Effector CD4-positive, alpha-beta T cell (primary cell): Measurements from ENCODE around the gene ARMC9.
"Not testable (repeated sequence)": the region's sequence is repeated elsewhere in the genome, so short reads cannot be mapped to it uniquely, and the experiment has no call there.

Source experiments
- DNase-seq: peaks from one replicate; pipeline ENCODE4 v3.0.0-alpha.2; 2020

The ARMC9 gene

GRCh38 chr2:231182513-231182899, 15.9 kb upstream of the ARMC9 start:
- DNase-seq, result no peak

- no peak for DNase-seq
These were observed 14.6 kb upstream of the ARMC9 start for GRCh38 chr2:231183851-231184250.

GRCh38 chr2:231184319-231184718, 14.1 kb upstream of the ARMC9 start:
- DNase-seq, result no peak

- DNase-seq, result no peak
These were observed 13.2 kb upstream of the ARMC9 start for GRCh38 chr2:231185050-231185725.

GRCh38 chr2:231185886-231186285, 12.5 kb upstream of the ARMC9 start:
- no peak for DNase-seq

- DNase-seq, result no peak
These were observed 12.1 kb upstream of the ARMC9 start for GRCh38 chr2:231186325-231186724.

- no peak for DNase-seq
These were observed 10.5 kb upstream of the ARMC9 start for GRCh38 chr2:231187736-231188505.

GRCh38 chr2:231188506-231189170, 9.8 kb upstream of the ARMC9 start:
- no peak for DNase-seq

GRCh38 chr2:231189171-231189530, 9.3 kb upstream of the ARMC9 start:
- no peak for DNase-seq

GRCh38 chr2:231189571-231190495, 8.6 kb upstream of the ARMC9 start:
- DNase-seq, result no peak

- DNase-seq, result no peak
These were observed 7.8 kb upstream of the ARMC9 start for GRCh38 chr2:231190531-231191197.

GRCh38 chr2:231191896-231192872, 6.2 kb upstream of the ARMC9 start:
- DNase-seq, result no peak

- no peak for DNase-seq
These were observed 5.2 kb upstream of the ARMC9 start for GRCh38 chr2:231193216-231193615.

- DNase-seq, result no peak
These were observed 1.8 kb upstream of the ARMC9 start for GRCh38 chr2:231196592-231196991.

GRCh38 chr2:231197196-231197595, 1.2 kb upstream of the ARMC9 start:
- DNase-seq, result not testable (repeated sequence)

- DNase-seq, result no peak
These were observed 633 bp upstream of the ARMC9 start for GRCh38 chr2:231197706-231198290.

GRCh38 chr2:231199219-231199618, 788 bp downstream of the ARMC9 start:
- no peak for DNase-seq

- no peak for DNase-seq
These were observed 2.5 kb downstream of the ARMC9 start for GRCh38 chr2:231200805-231201474.

- no peak for DNase-seq
These were observed 3.0 kb downstream of the ARMC9 start for GRCh38 chr2:231201475-231201814.

- no peak for DNase-seq
These were observed 4.7 kb downstream of the ARMC9 start for GRCh38 chr2:231203087-231203486.
